HG03432 (cell line): ENCODE data around the gene C5orf24.
"Not testable (repeated sequence)": the region's sequence is repeated elsewhere in the genome, so short reads cannot be mapped to it uniquely, and the experiment has no call there.

Experiments used
- ATAC-seq: cut with Tn5 transposase; IDR thresholded peaks from one replicate; pipeline ENCODE4 v1.9.1; 2021; ENCODE audit warnings: mild to moderate bottlenecking, moderate library complexity; ENCODE audit not compliant: unreplicated experiment

C5orf24 gene

GRCh38 chr5:134856465-134856864 is 10.7 kb downstream of the C5orf24 start:
- not testable (repeated sequence) for ATAC-seq

- ATAC-seq, result no peak
Observed at GRCh38 chr5:134857401-134857800, 11.6 kb downstream of the C5orf24 start.

- no peak for ATAC-seq
Observed at GRCh38 chr5:134864707-134865106, 18.9 kb downstream of the C5orf24 start.

- no peak for ATAC-seq
Observed at GRCh38 chr5:134873494-134873893, 27.7 kb downstream of the C5orf24 start.

GRCh38 chr5:134873987-134874830 is 28.4 kb downstream of the C5orf24 start, which contains the start of gene TXNDC15:
TXNDC15 (plus strand) TSS chr5:134874371; CDS start chr5:134874428, 57 bp downstream.
- peak; percentile 90 for ATAC-seq

GRCh38 chr5:134874831-134875655 is 29.3 kb downstream of the C5orf24 start:
- peak; percentile 30 for ATAC-seq

- ATAC-seq, result peak; percentile 34
Observed at GRCh38 chr5:134877159-134877558, 31.4 kb downstream of the C5orf24 start.

GRCh38 chr5:134878403-134878802 is 32.6 kb downstream of the C5orf24 start:
- ATAC-seq, result no peak

GRCh38 chr5:134879456-134879855 is 33.7 kb downstream of the C5orf24 start:
- ATAC-seq, result no peak

- ATAC-seq, result not testable (repeated sequence)
Observed at GRCh38 chr5:134880937-134881336, 35.2 kb downstream of the C5orf24 start.

GRCh38 chr5:134881711-134882110 is 35.9 kb downstream of the C5orf24 start:
- ATAC-seq, result not testable (repeated sequence)

- no peak for ATAC-seq
Observed at GRCh38 chr5:134887593-134888159, 41.9 kb downstream of the C5orf24 start.

- no peak for ATAC-seq
Observed at GRCh38 chr5:134889335-134889734, 43.6 kb downstream of the C5orf24 start.

GRCh38 chr5:134891473-134891872 is 45.7 kb downstream of the C5orf24 start:
- no peak for ATAC-seq

GRCh38 chr5:134892282-134892681 is 46.5 kb downstream of the C5orf24 start:
- ATAC-seq, result no peak

- no peak for ATAC-seq
Observed at GRCh38 chr5:134892926-134893325, 47.2 kb downstream of the C5orf24 start.

- ATAC-seq, result no peak
Observed at GRCh38 chr5:134893748-134894505, 48.2 kb downstream of the C5orf24 start.

- no peak for ATAC-seq
Observed at GRCh38 chr5:134902071-134902801, 56.5 kb downstream of the C5orf24 start.

- peak; percentile 82 for ATAC-seq
Observed at GRCh38 chr5:134904610-134905245, 59.0 kb downstream of the C5orf24 start, which contains the start of gene PCBD2. PCBD2 (plus strand) TSS chr5:134905131; CDS start chr5:134905140, 9 bp downstream.
